HEK293T (cell line): ENCODE results near the gene ACOT12.

Source experiments
- CTCF ChIA-PET: fragments of 350-600 bp; formaldehyde crosslinking; extraction: SDS; loops from one replicate; lab custom pipeline; 2021; ENCODE audit warnings: antibody characterized with exemption, inconsistent platforms; lab: Yijun Ruan, JAX
- POLR2A ChIA-PET: fragments of 350-600 bp; formaldehyde crosslinking; extraction: SDS; loops from one replicate; lab custom pipeline; 2020; ENCODE audit warnings: antibody characterized with exemption, inconsistent platforms; lab: Yijun Ruan, JAX
- DNase-seq: peaks from one replicate; pipeline ENCODE4 v3.0.0; 2012; ENCODE audit warnings: mixed read lengths; ENCODE audit errors: extremely low spot score
- ARNT ChIP-seq: fragments of 450-650 bp; IDR thresholded peaks from 2 replicates; pipeline ENCODE4 v1.6.1; 2017; ENCODE audit warnings: mild to moderate bottlenecking
- BHLHE40 ChIP-seq: fragments of 450-650 bp; IDR thresholded peaks from 2 replicates; pipeline ENCODE4 v1.6.1; 2016; ENCODE audit warnings: mild to moderate bottlenecking, moderate library complexity, borderline replicate concordance
- CTBP1 ChIP-seq: fragments of 450-650 bp; IDR thresholded peaks from 2 replicates; pipeline ENCODE4 v1.6.1; 2016; ENCODE audit warnings: borderline replicate concordance
- ELF4 ChIP-seq: fragments of 450-650 bp; IDR thresholded peaks from 2 replicates; pipeline ENCODE4 v1.6.1; 2017; ENCODE audit warnings: antibody characterized with exemption
- FOXA1 ChIP-seq: fragments of 450-650 bp; IDR thresholded peaks from 2 replicates; pipeline ENCODE4 v1.6.1; 2016; ENCODE audit warnings: mild to moderate bottlenecking
- FOXK2 ChIP-seq: fragments of 450-650 bp; IDR thresholded peaks from 2 replicates; pipeline ENCODE4 v1.6.1; 2016; ENCODE audit warnings: mild to moderate bottlenecking
- FOXM1 ChIP-seq: fragments of 450-650 bp; IDR thresholded peaks from 2 replicates; pipeline ENCODE4 v1.6.1; 2017; ENCODE audit warnings: mild to moderate bottlenecking, borderline replicate concordance
- HDGF ChIP-seq: fragments of 450-650 bp; IDR thresholded peaks from 2 replicates; pipeline ENCODE4 v1.6.1; 2017; ENCODE audit warnings: antibody characterized with exemption, borderline replicate concordance
- L3MBTL2 ChIP-seq: fragments of 450-650 bp; conservative IDR thresholded peaks from 2 replicates; pipeline ENCODE4 v1.6.1; 2016; ENCODE audit warnings: mild to moderate bottlenecking
- LEF1 ChIP-seq: fragments of 450-650 bp; IDR thresholded peaks from 2 replicates; pipeline ENCODE4 v1.6.1; 2017; ENCODE audit warnings: mild to moderate bottlenecking, borderline replicate concordance
- NFRKB ChIP-seq: fragments of 450-650 bp; IDR thresholded peaks from 2 replicates; pipeline ENCODE4 v1.6.1; 2016; ENCODE audit warnings: mild to moderate bottlenecking, moderate library complexity
- SP1 ChIP-seq: fragments of 450-650 bp; IDR thresholded peaks from 2 replicates; pipeline ENCODE4 v1.6.1; 2017
- SUZ12 ChIP-seq: fragments of 450-650 bp; IDR thresholded peaks from 2 replicates; pipeline ENCODE4 v1.6.1; 2016; ENCODE audit warnings: mild to moderate bottlenecking
- TARDBP ChIP-seq: fragments of 450-650 bp; IDR thresholded peaks from 2 replicates; pipeline ENCODE4 v1.6.1; 2016
- ZNF384 ChIP-seq: fragments of 450-650 bp; IDR thresholded peaks from 2 replicates; pipeline ENCODE4 v1.6.1; 2016
- TF ChIP-seq, protein P1 (sequence below): fragments of 450-650 bp; IDR thresholded peaks from 2 replicates; pipeline ENCODE4 v1.6.1; 2016

ACOT12 gene

GRCh38 chr5:81337803-81338202 lies 56.1 kb downstream of the ACOT12 start:
- no peak for DNase-seq
- CTCF ChIA-PET, result no interaction called here
- TF ChIP-seq L3MBTL2, result no peak
- TF ChIP-seq FOXA1, result no peak
- no peak for TF ChIP-seq HDGF
- TF ChIP-seq TARDBP, result no peak
- POLR2A ChIA-PET, result no interaction called here

- TF ChIP-seq, protein P1, sequence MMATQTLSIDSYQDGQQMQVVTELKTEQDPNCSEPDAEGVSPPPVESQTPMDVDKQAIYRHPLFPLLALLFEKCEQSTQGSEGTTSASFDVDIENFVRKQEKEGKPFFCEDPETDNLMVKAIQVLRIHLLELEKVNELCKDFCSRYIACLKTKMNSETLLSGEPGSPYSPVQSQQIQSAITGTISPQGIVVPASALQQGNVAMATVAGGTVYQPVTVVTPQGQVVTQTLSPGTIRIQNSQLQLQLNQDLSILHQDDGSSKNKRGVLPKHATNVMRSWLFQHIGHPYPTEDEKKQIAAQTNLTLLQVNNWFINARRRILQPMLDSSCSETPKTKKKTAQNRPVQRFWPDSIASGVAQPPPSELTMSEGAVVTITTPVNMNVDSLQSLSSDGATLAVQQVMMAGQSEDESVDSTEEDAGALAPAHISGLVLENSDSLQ, result no peak
- no peak for TF ChIP-seq LEF1
- TF ChIP-seq BHLHE40, result no peak
- no peak for TF ChIP-seq ZNF384
- TF ChIP-seq FOXK2, result no peak
- no peak for TF ChIP-seq ELF4
- no peak for TF ChIP-seq SUZ12
- no peak for TF ChIP-seq FOXM1
- TF ChIP-seq NFRKB, result no peak
- TF ChIP-seq FOXA1, result no peak
- TF ChIP-seq HDGF, result no peak
- TF ChIP-seq CTBP1, result no peak
- CTCF ChIA-PET, result no interaction called here
- DNase-seq, result no peak
- POLR2A ChIA-PET, result no interaction called here
Measured at GRCh38 chr5:81336556-81336955, 57.4 kb downstream of the ACOT12 start.

- POLR2A ChIA-PET, result no interaction called here
- DNase-seq, result no peak
- TF ChIP-seq ZNF384 (no peak), FOXA1 (no peak), SUZ12 (no peak), TARDBP (no peak), SP1 (no peak), CTBP1 (no peak), FOXM1 (no peak), ARNT (no peak), ELF4 (no peak), NFRKB (no peak), LEF1 (no peak), L3MBTL2 (no peak), FOXK2 (no peak), HDGF (no peak), BHLHE40 (no peak)
- TF ChIP-seq, protein P1, result no peak
- CTCF ChIA-PET, result no interaction called here
Measured at GRCh38 chr5:81335946-81336345, 58.0 kb downstream of the ACOT12 start.

DNA sequence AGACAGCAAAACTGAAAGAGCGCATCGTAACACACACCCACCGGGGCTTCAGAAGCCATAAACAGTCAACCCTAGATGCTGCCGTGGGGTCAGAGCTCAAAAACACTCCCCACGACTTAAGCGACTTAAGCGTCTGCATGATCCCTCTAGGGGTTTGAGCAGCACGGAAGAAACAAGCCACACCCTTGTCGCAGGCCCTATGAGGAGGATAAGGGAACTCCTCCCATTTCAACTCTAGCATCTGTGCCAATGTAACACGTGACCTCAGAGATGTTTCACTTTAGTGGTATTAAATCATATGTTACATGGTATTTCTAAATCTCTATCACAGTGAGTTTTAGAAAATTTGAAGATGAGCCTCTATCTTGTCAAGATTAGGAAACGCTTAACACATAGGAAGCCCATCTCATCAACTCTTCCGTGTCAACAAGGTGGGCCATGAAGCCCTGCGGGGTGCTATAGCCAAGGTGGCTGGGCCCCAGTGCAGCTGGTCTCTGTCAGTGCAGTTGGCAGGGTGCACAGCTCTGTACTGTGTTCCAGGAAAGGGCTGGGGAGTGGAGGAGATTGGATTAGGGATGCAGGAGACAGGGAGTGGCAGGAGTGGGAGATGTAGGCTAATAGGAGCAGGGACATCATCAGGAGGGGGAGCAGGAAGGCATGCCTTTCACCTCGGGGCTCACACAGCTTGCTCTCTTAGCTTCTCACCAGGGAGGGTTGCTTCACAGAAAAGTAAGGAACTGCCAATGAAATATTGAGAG lies 59.5 kb downstream of the ACOT12 start:
- no peak for DNase-seq
- CTCF ChIA-PET, result no interaction called here
- TF ChIP-seq ZNF384 (no peak), L3MBTL2 (no peak), SUZ12 (no peak), LEF1 (no peak), HDGF (no peak), TARDBP (no peak), SP1 (no peak), ARNT (no peak), CTBP1 (no peak), BHLHE40 (no peak), FOXA1 (no peak), NFRKB (no peak)
- TF ChIP-seq, protein P1, result no peak
- POLR2A ChIA-PET, result no interaction called here

DNA sequence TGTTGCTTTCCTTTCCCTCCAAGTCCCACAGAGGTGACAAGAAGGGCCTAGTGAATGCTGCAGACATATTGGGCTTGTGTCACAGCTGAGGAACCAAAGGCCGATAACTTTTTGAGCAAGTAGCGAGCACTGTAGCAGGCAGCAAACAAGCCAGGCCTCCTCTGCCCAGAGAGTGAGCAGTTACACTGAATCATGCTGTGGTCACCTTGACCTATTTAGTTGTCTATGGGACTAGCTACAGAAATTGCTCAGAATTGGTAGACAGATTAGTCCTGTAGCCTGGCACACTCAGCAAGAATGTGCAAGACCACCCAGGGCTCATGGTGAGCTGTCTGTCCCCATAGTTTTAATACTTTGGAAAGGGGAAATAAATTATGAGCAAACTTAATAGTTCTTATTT lies 67.4 kb downstream of the ACOT12 start:
- POLR2A ChIA-PET, result no interaction called here
- TF ChIP-seq FOXM1 (no peak), SUZ12 (no peak), LEF1 (no peak), L3MBTL2 (no peak), ZNF384 (no peak), BHLHE40 (no peak), NFRKB (no peak), SP1 (no peak), TARDBP (no peak)
- TF ChIP-seq, protein P1, result no peak

DNA sequence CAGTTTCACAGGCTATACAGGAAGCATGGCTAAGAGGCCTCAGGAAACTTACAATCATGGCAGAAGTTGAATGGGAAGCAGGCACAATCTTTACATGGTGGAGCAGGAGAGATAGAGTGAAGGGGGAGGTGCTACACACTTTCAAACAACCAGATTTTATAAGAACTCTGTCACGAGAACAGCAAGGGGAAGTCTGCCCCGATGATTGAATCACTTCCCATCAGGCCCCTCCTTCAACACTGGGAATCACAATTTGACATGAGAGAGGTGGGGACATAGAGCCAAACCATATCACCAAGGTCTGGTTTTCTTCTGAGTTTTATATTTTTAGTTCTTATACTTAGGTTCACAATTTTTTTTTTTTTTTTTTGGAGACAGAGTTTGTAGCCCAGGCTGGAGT lies 76.4 kb downstream of the ACOT12 start:
- ChIA-PET CTCF (no interaction called here), POLR2A (no interaction called here)
- DNase-seq, result no peak
- TF ChIP-seq ZNF384, result no peak

More for the DNA sequence above, 67.4 kb downstream of the ACOT12 start:
- DNase-seq, result no peak
- CTCF ChIA-PET, result no interaction called here
